ENCODE results near the gene FGD6.
A peak's percentile ranks its signal among the peaks of the same experiment; 100 is the strongest.

FGD6 gene

GRCh38 chr12:95231190-95231589 lies 13.9 kb upstream of the FGD6 start:
- no peak for DNase-seq

- no peak for DNase-seq
These were observed 13.0 kb upstream of the FGD6 start for GRCh38 chr12:95230313-95230712.

- DNase-seq = no peak
These were observed 12.4 kb upstream of the FGD6 start for GRCh38 chr12:95229636-95230035.

GRCh38 chr12:95228617-95229016 lies 11.3 kb upstream of the FGD6 start:
- DNase-seq = no peak

GRCh38 chr12:95227818-95228356 lies 10.6 kb upstream of the FGD6 start:
- no peak for DNase-seq

- no peak for DNase-seq
These were observed 8.5 kb upstream of the FGD6 start for GRCh38 chr12:95225645-95226212.

GRCh38 chr12:95224202-95225170 lies 7.2 kb upstream of the FGD6 start:
- DNase-seq = no peak

GRCh38 chr12:95220726-95221125 lies 3.5 kb upstream of the FGD6 start:
- DNase-seq = no peak

GRCh38 chr12:95220190-95220589 lies 2.9 kb upstream of the FGD6 start:
- no peak for DNase-seq

GRCh38 chr12:95218150-95219133 lies 1.2 kb upstream of the FGD6 start:
- DNase-seq = peak; percentile 65

GRCh38 chr12:95216711-95217376 lies 423 bp downstream of the FGD6 start:
- peak; percentile 3 for DNase-seq

- no peak for DNase-seq
These were observed 1.3 kb downstream of the FGD6 start for GRCh38 chr12:95215949-95216348.

- no peak for DNase-seq
These were observed 2.8 kb downstream of the FGD6 start for GRCh38 chr12:95214466-95214865.

GRCh38 chr12:95213928-95214327 lies 3.3 kb downstream of the FGD6 start:
- DNase-seq = no peak

GRCh38 chr12:95213119-95213518 lies 4.1 kb downstream of the FGD6 start:
- no peak for DNase-seq

- DNase-seq = no peak
These were observed 4.7 kb downstream of the FGD6 start for GRCh38 chr12:95212586-95212985.

GRCh38 chr12:95208678-95209077 lies 8.6 kb downstream of the FGD6 start:
- DNase-seq = no peak

- DNase-seq = no peak
These were observed 9.9 kb downstream of the FGD6 start for GRCh38 chr12:95207407-95207806.

- no peak for DNase-seq
These were observed 10.4 kb downstream of the FGD6 start for GRCh38 chr12:95206916-95207315.

GRCh38 chr12:95205685-95206084 lies 11.6 kb downstream of the FGD6 start:
- DNase-seq = no peak

GRCh38 chr12:95205016-95205624 lies 12.1 kb downstream of the FGD6 start:
- DNase-seq = no peak
